Endodermal cell (in vitro differentiated cells): ENCODE measurements around the gene SPTLC3. TPM values are rescaled to one million over a fixed set of nuclear protein-coding genes. Genes with fewer than 3 reads are reported as not detected.
A peak's percentile ranks its signal among the peaks of the same experiment; 100 is the strongest.

ENCODE experiments used
- DNase-seq: peaks from one replicate; pipeline ENCODE4 v3.0.0-alpha.2; 2017
- H3K27ac ChIP-seq: 2 replicates; pipeline ENCODE4 v1.5.1; 2013; ENCODE audit warnings: mild to moderate bottlenecking, low read depth, low read length, moderate library complexity
- H3K27me3 ChIP-seq: 2 replicates; pipeline ENCODE4 v1.6.1; 2013; ENCODE audit warnings: mild to moderate bottlenecking, low read length, moderate library complexity; ENCODE audit not compliant: insufficient read depth, control insufficient read depth, poor library complexity, severe bottlenecking
- H3K36me3 ChIP-seq: 2 replicates; pipeline ENCODE4 v1.7.0; 2013; ENCODE audit warnings: mild to moderate bottlenecking, low read length, moderate library complexity; ENCODE audit not compliant: control insufficient read depth, insufficient read depth
- H3K4me1 ChIP-seq: one replicate; pipeline ENCODE4 v1.7.0; 2013; ENCODE audit warnings: low read length; ENCODE audit not compliant: control insufficient read depth, insufficient read depth
- H3K4me3 ChIP-seq: 2 replicates; pipeline ENCODE4 v1.5.1; 2013; ENCODE audit warnings: mild to moderate bottlenecking, low read length, moderate library complexity
- H3K9ac ChIP-seq: 2 replicates; pipeline ENCODE4 v1.6.1; 2013; ENCODE audit warnings: mild to moderate bottlenecking, low read length, moderate library complexity; ENCODE audit not compliant: poor library complexity, severe bottlenecking; ENCODE audit errors: extremely low read depth
- H3K9me3 ChIP-seq: 2 replicates; pipeline ENCODE4 v1.6.1; 2013; ENCODE audit warnings: mild to moderate bottlenecking, low read length, moderate library complexity; ENCODE audit not compliant: control insufficient read depth
- H3K27ac Mint-ChIP-seq: 2 replicates; pipeline ENCODE4 v1.8.0; 2020; ENCODE audit warnings: mixed read lengths
- H3K27me3 Mint-ChIP-seq: 2 replicates; pipeline ENCODE4 v1.8.0; 2021; ENCODE audit warnings: mild to moderate bottlenecking, mixed read lengths; ENCODE audit not compliant: insufficient read depth
- H3K36me3 Mint-ChIP-seq: 2 replicates; pipeline ENCODE4 v1.8.0; 2020; ENCODE audit warnings: low read depth, mixed read lengths
- H3K4me1 Mint-ChIP-seq: 2 replicates; pipeline ENCODE4 v1.8.0; 2020; ENCODE audit warnings: mixed read lengths
- H3K4me3 Mint-ChIP-seq: 2 replicates; pipeline ENCODE4 v1.8.0; 2020; ENCODE audit warnings: mild to moderate bottlenecking, moderate library complexity, mixed read lengths
- H3K9me3 Mint-ChIP-seq: 2 replicates; pipeline ENCODE4 v1.8.0; 2020; ENCODE audit warnings: mild to moderate bottlenecking, mixed read lengths
- CTCF ChIP-seq: fragments of 200-600 bp; sonication (generic); conservative IDR thresholded peaks from 2 replicates; pipeline ENCODE4 v1.5.0; 2021; ENCODE audit warnings: antibody characterized with exemption, mild to moderate bottlenecking
- WGBS, 2 experiments: methylation state at CpG; one replicate each; pipeline versions ENCODE4 v1.1.5 to v1.1.7; 2013; ENCODE audit warnings: missing lambda C conversion rate in 2 of 2, mixed read lengths in 1 of 2; ENCODE audit not compliant: insufficient coverage in 1 of 2, insufficient read length in 1 of 2; 5-methylcytosine and 5-hydroxymethylcytosine counted together
- total RNA-seq, 2 donors: library from RNA; stranded (reverse); fragmentation: NEBNext Ultra II Directional in 1 of 2; extraction: Animal tissue kit (Norgen Biotek cat#: 25700) in 1 of 2; gene quantifications; 2 replicates in 1 of 2; 3 replicates in 1 of 2; pipeline ENCODE4 v1.2.1, GENCODE V29; 2021

Gene SPTLC3
- total RNA-seq, 2 donors from 2014 or later, result 1.6 TPM

DNA sequence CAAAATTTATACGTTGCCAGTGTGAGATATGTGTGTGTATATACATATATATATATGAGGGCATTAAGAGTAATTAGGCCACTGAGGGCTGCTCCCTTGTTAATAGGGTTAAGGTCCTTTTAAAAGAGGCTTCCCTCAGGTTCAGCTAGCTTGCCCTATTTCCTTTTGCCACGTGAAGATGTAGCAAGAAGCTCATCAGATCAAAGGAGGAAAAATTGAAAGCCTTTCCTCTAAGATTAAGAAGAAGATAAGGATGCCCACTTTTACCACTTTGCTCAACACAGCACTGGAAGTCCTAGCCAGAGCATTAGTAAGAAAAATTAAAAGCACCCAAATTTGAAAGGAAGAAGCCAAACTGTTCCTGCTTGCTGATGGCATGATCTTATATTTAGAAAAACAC, 179.1 kb downstream of the SPTLC3 start:
- Histone ChIP-seq H3K27ac (no peak overlapping the region), H3K27me3 (no peaks in the 10 kb centered on the region), H3K4me1 (no peaks in the 10 kb centered on the region), H3K36me3 (no peaks in the 10 kb centered on the region), H3K9ac (no peak overlapping the region), H3K4me3 (no peak overlapping the region), H3K9me3 (no peaks in the 10 kb centered on the region)
- no peaks in the 10 kb centered on the region for H3K36me3 Mint-ChIP-seq
- no peak overlapping the region for H3K4me3 Mint-ChIP-seq
- DNase-seq, result no peak
- H3K9me3 Mint-ChIP-seq, result no peaks in the 10 kb centered on the region
- TF ChIP-seq CTCF, result no peak
- H3K4me1 Mint-ChIP-seq, result peaks cover 6% of the 10 kb centered on the region
- H3K27me3 Mint-ChIP-seq, result no peaks in the 10 kb centered on the region
- no peak overlapping the region for H3K27ac Mint-ChIP-seq
- 79 to 100% methylated on average over 1 to 2 of the region's 2 CpGs for WGBS, 2 experiments

DNA sequence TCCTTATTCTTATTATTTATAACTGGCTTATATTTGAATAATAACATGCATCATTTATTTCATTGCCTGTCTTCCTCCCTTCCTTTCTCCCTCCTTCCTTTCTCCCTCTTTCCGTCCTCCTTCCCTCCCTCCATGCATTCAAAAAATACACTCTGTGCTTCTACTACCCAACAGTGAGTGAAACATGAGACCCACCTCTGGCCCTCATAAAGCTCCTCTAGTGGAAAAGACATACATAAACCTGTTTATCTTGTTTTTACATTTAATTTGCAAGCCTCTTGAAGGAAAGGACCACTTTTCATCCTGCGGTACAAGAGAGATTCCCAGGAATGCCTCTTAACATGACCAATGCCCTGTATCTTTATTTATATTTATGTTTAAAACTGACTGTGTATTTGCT, 190.5 kb downstream of the SPTLC3 start:
- Histone ChIP-seq H3K4me3 (no peak overlapping the region), H3K9ac (no peak overlapping the region), H3K9me3 (no peaks in the 10 kb centered on the region), H3K27me3 (no peaks in the 10 kb centered on the region), H3K27ac (no peak overlapping the region), H3K4me1 (no peaks in the 10 kb centered on the region), H3K36me3 (no peaks in the 10 kb centered on the region)
- Mint-ChIP-seq H3K27me3 (peaks cover 6% of the 10 kb centered on the region), H3K36me3 (no peaks in the 10 kb centered on the region), H3K4me3 (no peak overlapping the region), H3K9me3 (no peaks in the 10 kb centered on the region), H3K4me1 (peaks cover 10% of the 10 kb centered on the region), H3K27ac (no peak overlapping the region)
- DNase-seq, result no peak
- no peak for TF ChIP-seq CTCF
- WGBS, 2 experiments, result 82 to 96% methylated on average over 1 to 2 of the region's 2 CpGs

GRCh38 chr20:13200767-13201500, 192.2 kb downstream of the SPTLC3 start:
- Histone ChIP-seq H3K4me3 (no peak overlapping the region), H3K27ac (no peak overlapping the region), H3K27me3 (no peaks in the 10 kb centered on the region), H3K9me3 (no peaks in the 10 kb centered on the region), H3K9ac (no peak overlapping the region), H3K36me3 (no peaks in the 10 kb centered on the region), H3K4me1 (no peaks in the 10 kb centered on the region)
- H3K4me1 Mint-ChIP-seq, result peaks cover 10% of the 10 kb centered on the region
- H3K36me3 Mint-ChIP-seq, result no peaks in the 10 kb centered on the region
- H3K4me3 Mint-ChIP-seq, result peak overlapping the region; percentile 4
- peak overlapping the region; percentile 8 for H3K27ac Mint-ChIP-seq
- WGBS, 2 experiments, result 0 to 40% methylated on average over 1 to 5 of the region's 5 CpGs
- peaks cover 17% of the 10 kb centered on the region for H3K27me3 Mint-ChIP-seq
- DNase-seq, result peak; percentile 67
- TF ChIP-seq CTCF, result no peak
- no peaks in the 10 kb centered on the region for H3K9me3 Mint-ChIP-seq
